ENCODE data around the gene SAMD1. TPM values are rescaled to one million over a fixed set of nuclear protein-coding genes. Genes with fewer than 3 reads are reported as not detected.

SAMD1 gene
- total and polyA plus RNA-seq, 9 of the 15 experiments (the other 6 are each of a cell fraction or from before 2014, with no cell fraction given), result 2.9 to 96.0 (median 43.5) TPM

GRCh38 chr19:14118165-14119051 is 27.9 kb upstream of the SAMD1 start (continued):
- TF ChIP-seq CHAMP1 (IDR thresholded peaks at IDR 0.05) (no peak), CBFB (CRISPR knock-in tag; IDR thresholded peaks at IDR 0.05) (no peak), MAX (CRISPR knock-in tag; IDR thresholded peaks at IDR 0.05) (peak; percentile 36; the same call in 1 of the 2 replicates), ZFP91 (CRISPR knock-in tag; IDR thresholded peaks at IDR 0.05) (no peak), HDAC2 (IDR thresholded peaks at IDR 0.05) (no peak), TAF15 (IDR thresholded peaks at IDR 0.05; ENCODE audit: low read depth, low read length) (no peak), ETS1 (conservative IDR thresholded peaks at IDR 0.05; ENCODE audit: control insufficient read depth, low read depth, low read length) (peak; percentile 59), NFXL1 (CRISPR knock-in tag; IDR thresholded peaks at IDR 0.05) (no peak), PHF8 (IDR thresholded peaks at IDR 0.05; ENCODE audit: borderline replicate concordance, low read length) (peak; percentile 58; the same call in 1 of the 2 replicates), FOXA1 (IDR thresholded peaks at IDR 0.05; ENCODE audit: borderline replicate concordance) (no peak), FUS (optimal IDR thresholded peaks at IDR 0.05; ENCODE audit: low read depth, low read length) (no peak), ARID1B (IDR thresholded peaks at IDR 0.05) (no peak), RBM15 (IDR thresholded peaks at IDR 0.05; ENCODE audit: insufficient read depth, low read length) (no peak), MEIS2 (IDR thresholded peaks at IDR 0.05; ENCODE audit: partially characterized antibody) (peak; percentile 1), ZBTB34 (CRISPR knock-in tag; IDR thresholded peaks at IDR 0.05) (no peak), ZNF12 (CRISPR knock-in tag; IDR thresholded peaks at IDR 0.05) (no peak), ZNF717 (CRISPR knock-in tag; IDR thresholded peaks at IDR 0.05) (no peak), ZBTB17 (CRISPR knock-in tag; IDR thresholded peaks at IDR 0.05) (0 out of 2 replicates have a peak, but pooled peaks have one; percentile 14), NONO (IDR thresholded peaks at IDR 0.05; ENCODE audit: low read depth in 2 of 2, low read length in 1 of 2) (peak in 1 of 2 experiments; percentile 78; a peak in 1 of 4 replicates)
